HepG2 (cell line): ENCODE data around the gene GLDN. TPM values are rescaled to one million over a fixed set of nuclear protein-coding genes. Genes with fewer than 3 reads are reported as not detected.
A peak's percentile ranks its signal among the peaks of the same experiment; 100 is the strongest.

ENCODE experiments used
- ATAC-seq: fragments of 200-7000 bp; cut with Tn5 transposase; 3 replicates; pipeline ENCODE4 v1.9.1; 2020; ENCODE audit warnings: mild to moderate bottlenecking, moderate library complexity
- BruUV-seq: library from RNA; stranded (reverse); fragments of 400-500 nt; replicated peaks from 2 replicates; lab custom pipeline; 2021; lab: Mats Ljungman, UMichigan
- CTCF ChIA-PET: fragments of 300-600 bp; formaldehyde crosslinking; extraction: SDS; loops from one replicate; lab custom pipeline; 2021; ENCODE audit warnings: low total read pairs, inconsistent platforms, low intra/inter-chr PET ratio; lab: Yijun Ruan, JAX
- POLR2A ChIA-PET: fragments of 350-600 bp; sonication (Branson Sonifier 250); formaldehyde crosslinking; loops from one replicate; lab custom pipeline; 2020; ENCODE audit warnings: antibody characterized with exemption, inconsistent platforms; lab: Yijun Ruan, JAX
- DNase-seq: peaks from one replicate; pipeline ENCODE4 v3.0.0-alpha.2; 2015; ENCODE audit warnings: low spot score
- FAIRE-seq: peaks from 3 replicates; lab custom pipeline; 2011; peaks lifted over from hg19 to GRCh38; lab: Jason Lieb, UNC
- H2AFZ ChIP-seq: one replicate; pipeline ENCODE4 v1.6.1; 2011; ENCODE audit warnings: low read length, inconsistent platforms
- H3K27ac ChIP-seq: fragments of 300-600 bp; 3 replicates; pipeline ENCODE4 v1.8.0; 2011; ENCODE audit warnings: mixed run types, mild to moderate bottlenecking, mixed read lengths, low read length, inconsistent platforms; ENCODE audit not compliant: insufficient read depth; ENCODE audit errors: extremely low read length
- H3K27me3 ChIP-seq, 2 experiments: fragments of 200-600 bp in 1 of 2; 2 replicates in 1 of 2; 3 replicates in 1 of 2; pipeline versions ENCODE4 v1.6.0 to v1.8.0; 2011; ENCODE audit warnings: low read length in 2 of 2, mild to moderate bottlenecking in 2 of 2, moderate library complexity in 2 of 2, inconsistent platforms in 1 of 2; ENCODE audit not compliant: insufficient read depth in 2 of 2, control insufficient read depth in 1 of 2
- H3K36me3 ChIP-seq, 2 experiments: fragments of 200-600 bp in 1 of 2; replicated peaks in 1 of 2; 2 replicates in 1 of 2; 3 replicates in 1 of 2; pipeline versions ENCODE4 v1.5.1 to v1.8.0; 2011; ENCODE audit warnings: low read length in 2 of 2, inconsistent platforms in 1 of 2; ENCODE audit not compliant: insufficient read depth in 2 of 2, control insufficient read depth in 1 of 2
- H3K4me1 ChIP-seq: 2 replicates; pipeline ENCODE4 v1.5.1; 2012; ENCODE audit warnings: low read length, inconsistent platforms; ENCODE audit not compliant: insufficient read depth
- H3K4me2 ChIP-seq: 2 replicates; pipeline ENCODE4 v1.6.0; 2011; ENCODE audit warnings: low read depth, low read length, inconsistent platforms
- H3K4me3 ChIP-seq, 3 experiments: fragments of 200-600 bp in 1 of 3; sonication (generic), shearing (Covaris generic) in 1 of 3; replicated peaks in 1 of 3; 2 replicates each; pipeline ENCODE4 v1.5.1; 2011 to 2016; ENCODE audit warnings: low read length in 3 of 3, inconsistent platforms in 2 of 3, low read depth in 2 of 3, mild to moderate bottlenecking in 2 of 3, control low read depth in 1 of 3, mixed read lengths in 1 of 3; ENCODE audit not compliant: insufficient read depth in 1 of 3
- H3K79me2 ChIP-seq: one replicate; pipeline ENCODE4 v1.6.1; 2011; ENCODE audit warnings: low read length, inconsistent platforms; ENCODE audit not compliant: insufficient read depth
- H3K9ac ChIP-seq: 2 replicates; pipeline ENCODE4 v1.6.0; 2011; ENCODE audit warnings: mild to moderate bottlenecking, low read depth, low read length, inconsistent platforms; ENCODE audit not compliant: insufficient read depth
- H3K9me3 ChIP-seq: 2 replicates; pipeline ENCODE4 v1.5.1; 2012; ENCODE audit warnings: mild to moderate bottlenecking, low read length
- H4K20me1 ChIP-seq: 2 replicates; pipeline ENCODE4 v1.6.0; 2011; ENCODE audit warnings: inconsistent platforms, mild to moderate bottlenecking, low read length, moderate library complexity; ENCODE audit not compliant: insufficient read depth
- GTF2F1 ChIP-seq: fragments of 150-350 bp; IDR thresholded peaks from 2 replicates; pipeline ENCODE4 v1.6.1; 2014; ENCODE audit warnings: low read length
- HNF4A ChIP-seq: sonication (generic); formaldehyde crosslinking; IDR thresholded peaks from 2 replicates; pipeline ENCODE4 v1.4.0; 2020; ENCODE audit warnings: missing genetic modification reagents
- NR2F2 ChIP-seq: IDR thresholded peaks from 2 replicates; pipeline ENCODE4 v1.6.1; 2012; ENCODE audit warnings: low read depth, inconsistent platforms, borderline replicate concordance
- NR2F6 ChIP-seq, 2 experiments: IDR thresholded peaks; 2 replicates each; pipeline ENCODE4 v1.6.1; 2016; ENCODE audit warnings: antibody characterized with exemption in 1 of 2, mild to moderate bottlenecking in 1 of 2
- PHF8 ChIP-seq: sonication (generic); formaldehyde crosslinking; IDR thresholded peaks from 2 replicates; pipeline ENCODE4 v1.5.0; 2020; ENCODE audit warnings: missing genetic modification reagents
- POGZ ChIP-seq: sonication (generic); formaldehyde crosslinking; IDR thresholded peaks from 2 replicates; pipeline ENCODE4 v1.4.0; 2020; ENCODE audit warnings: mild to moderate bottlenecking, missing genetic modification reagents
- POLR2A ChIP-seq, 2 experiments: IDR thresholded peaks; 2 replicates each; pipeline ENCODE4 v1.6.1; 2011; ENCODE audit warnings: low read depth in 2 of 2, low read length in 2 of 2, mild to moderate bottlenecking in 1 of 2, moderate library complexity in 1 of 2; ENCODE audit not compliant: insufficient read depth in 1 of 2
- RARA ChIP-seq: IDR thresholded peaks from 2 replicates; pipeline ENCODE4 v1.6.1; 2016; ENCODE audit warnings: missing genetic modification reagents, missing compliant biosample characterization
- WGBS: methylation state at CpG from one replicate; pipeline ENCODE4 v1.1.6; 2017; ENCODE audit warnings: low lambda C conversion rate; 5-methylcytosine and 5-hydroxymethylcytosine counted together
- in situ Hi-C: cut with HindIII; loops from 2 replicates; pipeline ENCODE4 v1.10.0; 2017; ENCODE audit warnings: low pct_unique_long_range_greater_than_20kb; ENCODE audit not compliant: extremely low pct_ligation_motif_present
- intact Hi-C: fragments of 100-400 bp; cut with micrococcal nuclease; formaldehyde crosslinking; loops from one replicate; pipeline ENCODE4 v1.10.0; 2022; ENCODE audit not compliant: unreplicated experiment
- polyA plus RNA-seq, 8 experiments: library from polyadenylated mRNA; depleted of rRNA in 3 of 8; stranded (reverse) in 7 of 8; unstranded in 1 of 8; fragments of >200 nt; fragmentation: Illumina TruSeq in 4 of 8; extraction: Trizol in 4 of 8; gene quantifications; 2 replicates each; pipeline versions ENCODE4 v1.2.1 to v1.2.3, GENCODE V29; 2011 to 2016; ENCODE audit warnings: low read depth in 4 of 8, missing spikeins in 1 of 8, mixed read lengths in 1 of 8; ENCODE audit not compliant: insufficient read depth in 1 of 8
- total RNA-seq, 5 experiments: library from RNA; depleted of rRNA; stranded (reverse); fragments of >200 nt; fragmentation: Illumina TruSeq; extraction: Trizol; gene quantifications; 2 replicates each; pipeline ENCODE4 v1.2.3, GENCODE V29; 2016; ENCODE audit warnings: low read depth in 1 of 5
- TF ChIP-seq, protein P1 (sequence below): sonication (generic); formaldehyde crosslinking; IDR thresholded peaks from 2 replicates; pipeline ENCODE4 v1.8.0; 2023; ENCODE audit warnings: mild to moderate bottlenecking, missing genetic modification reagents
- TF ChIP-seq, protein P2 (sequence below): sonication (generic); formaldehyde crosslinking; IDR thresholded peaks from 2 replicates; pipeline ENCODE4 v1.5.0; 2020; ENCODE audit warnings: missing genetic modification reagents
- TF ChIP-seq, protein P3 (sequence below): sonication (generic); formaldehyde crosslinking; IDR thresholded peaks from 2 replicates; pipeline ENCODE4 v1.4.0; 2020; ENCODE audit warnings: mild to moderate bottlenecking, missing genetic modification reagents, borderline replicate concordance
- TF ChIP-seq, protein P4 (sequence below): IDR thresholded peaks from 2 replicates; pipeline ENCODE4 v1.6.1; 2012; ENCODE audit warnings: inconsistent platforms
- TF ChIP-seq, protein P5 (sequence below): conservative IDR thresholded peaks from 2 replicates; pipeline ENCODE4 v1.6.1; 2018; ENCODE audit warnings: missing genetic modification reagents
- TF ChIP-seq, protein P6 (sequence below): IDR thresholded peaks from 2 replicates; pipeline ENCODE4 v1.4.0; 2020; ENCODE audit warnings: mild to moderate bottlenecking, missing genetic modification reagents

The GLDN gene
- total and polyA plus RNA-seq, 2 of the 13 experiments (the other 11 are each of a cell fraction or from before 2014, with no cell fraction given): 0.86 to 1.0 TPM

DNA sequence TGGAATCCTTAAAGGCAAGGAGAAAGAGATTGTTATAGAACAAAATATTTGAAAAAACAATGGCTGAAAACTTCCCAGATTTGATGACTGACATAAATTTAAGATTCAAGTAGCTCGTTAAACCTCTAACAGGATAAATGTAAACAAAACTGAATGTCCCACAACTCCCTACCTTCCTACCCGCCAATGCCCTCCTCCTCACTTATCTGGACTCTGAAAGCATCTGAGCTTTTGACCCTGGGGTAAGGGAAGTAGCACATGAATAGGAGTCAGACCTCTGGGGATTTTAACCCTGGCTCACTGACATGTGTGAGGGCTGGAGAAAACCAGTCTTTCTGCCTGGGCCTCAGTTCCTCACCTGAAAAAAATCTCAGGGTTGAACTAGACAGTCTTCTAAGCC, 29.9 kb upstream of the GLDN start:
- ATAC-seq (peak; percentile 17; the same call in 2 of the 3 replicates), FAIRE-seq (peak; percentile 63), DNase-seq (peak; percentile 76)
- Histone ChIP-seq H3K9ac (peak overlapping the region; percentile 68), H3K27ac (peak overlapping the region; percentile 91), H3K27me3 (no peaks in the 10 kb centered on the region), H3K9me3 (no peaks in the 10 kb centered on the region), H3K4me2 (peak overlapping the region; percentile 76), H3K36me3 (peaks cover 0 to 4% of the 10 kb centered on the region in 2 experiments; a peak in 2 of 5 replicates), H3K4me3 (peak overlapping the region in 2 of 3 experiments; percentile 14 to 50; a peak in 1 of 6 replicates), H3K4me1 (peaks cover 77% of the 10 kb centered on the region), H4K20me1 (no peaks in the 10 kb centered on the region), H2AFZ (no peak overlapping the region), H3K79me2 (peaks cover 4% of the 10 kb centered on the region)
- BruUV-seq: no TSS peak
- POLR2A ChIA-PET: interaction anchor here (3.1 kb wide), 1 partner anchor 13 kb away, joined by 19 read pairs; no protein-coding TSS in a partner anchor
- WGBS: 3% methylated on average over 2 of the region's 2 CpGs
- intact Hi-C loops: loop anchor here (1.0 kb wide), 1 partner anchor 12 kb away; no protein-coding TSS in a partner anchor
- in situ Hi-C loops: no loop called here
- CTCF ChIA-PET: interaction anchor here (1.4 kb wide), 1 partner anchor 70 kb away, joined by 3 read pairs; no protein-coding TSS in a partner anchor
- 0 out of 2 replicates have a peak, but pooled peaks have one; percentile 14 for TF ChIP-seq NR2F2
- TF ChIP-seq, protein P1, sequence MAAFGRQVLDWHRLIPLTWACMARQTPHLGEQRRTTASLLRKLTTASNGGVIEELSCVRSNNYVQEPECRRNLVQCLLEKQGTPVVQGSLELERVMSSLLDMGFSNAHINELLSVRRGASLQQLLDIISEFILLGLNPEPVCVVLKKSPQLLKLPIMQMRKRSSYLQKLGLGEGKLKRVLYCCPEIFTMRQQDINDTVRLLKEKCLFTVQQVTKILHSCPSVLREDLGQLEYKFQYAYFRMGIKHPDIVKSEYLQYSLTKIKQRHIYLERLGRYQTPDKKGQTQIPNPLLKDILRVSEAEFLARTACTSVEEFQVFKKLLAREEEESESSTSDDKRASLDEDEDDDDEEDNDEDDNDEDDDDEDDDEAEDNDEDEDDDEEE: no peak
- no peak for TF ChIP-seq PHF8 (CRISPR knock-in tag)
- TF ChIP-seq POGZ (CRISPR knock-in tag): peak; percentile 8; the same call in 1 of the 2 replicates
- TF ChIP-seq, protein P2, sequence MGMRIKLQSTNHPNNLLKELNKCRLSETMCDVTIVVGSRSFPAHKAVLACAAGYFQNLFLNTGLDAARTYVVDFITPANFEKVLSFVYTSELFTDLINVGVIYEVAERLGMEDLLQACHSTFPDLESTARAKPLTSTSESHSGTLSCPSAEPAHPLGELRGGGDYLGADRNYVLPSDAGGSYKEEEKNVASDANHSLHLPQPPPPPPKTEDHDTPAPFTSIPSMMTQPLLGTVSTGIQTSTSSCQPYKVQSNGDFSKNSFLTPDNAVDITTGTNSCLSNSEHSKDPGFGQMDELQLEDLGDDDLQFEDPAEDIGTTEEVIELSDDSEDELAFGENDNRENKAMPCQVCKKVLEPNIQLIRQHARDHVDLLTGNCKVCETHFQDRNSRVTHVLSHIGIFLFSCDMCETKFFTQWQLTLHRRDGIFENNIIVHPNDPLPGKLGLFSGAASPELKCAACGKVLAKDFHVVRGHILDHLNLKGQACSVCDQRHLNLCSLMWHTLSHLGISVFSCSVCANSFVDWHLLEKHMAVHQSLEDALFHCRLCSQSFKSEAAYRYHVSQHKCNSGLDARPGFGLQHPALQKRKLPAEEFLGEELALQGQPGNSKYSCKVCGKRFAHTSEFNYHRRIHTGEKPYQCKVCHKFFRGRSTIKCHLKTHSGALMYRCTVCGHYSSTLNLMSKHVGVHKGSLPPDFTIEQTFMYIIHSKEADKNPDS (CRISPR knock-in tag): no peak
- TF ChIP-seq, protein P3, sequence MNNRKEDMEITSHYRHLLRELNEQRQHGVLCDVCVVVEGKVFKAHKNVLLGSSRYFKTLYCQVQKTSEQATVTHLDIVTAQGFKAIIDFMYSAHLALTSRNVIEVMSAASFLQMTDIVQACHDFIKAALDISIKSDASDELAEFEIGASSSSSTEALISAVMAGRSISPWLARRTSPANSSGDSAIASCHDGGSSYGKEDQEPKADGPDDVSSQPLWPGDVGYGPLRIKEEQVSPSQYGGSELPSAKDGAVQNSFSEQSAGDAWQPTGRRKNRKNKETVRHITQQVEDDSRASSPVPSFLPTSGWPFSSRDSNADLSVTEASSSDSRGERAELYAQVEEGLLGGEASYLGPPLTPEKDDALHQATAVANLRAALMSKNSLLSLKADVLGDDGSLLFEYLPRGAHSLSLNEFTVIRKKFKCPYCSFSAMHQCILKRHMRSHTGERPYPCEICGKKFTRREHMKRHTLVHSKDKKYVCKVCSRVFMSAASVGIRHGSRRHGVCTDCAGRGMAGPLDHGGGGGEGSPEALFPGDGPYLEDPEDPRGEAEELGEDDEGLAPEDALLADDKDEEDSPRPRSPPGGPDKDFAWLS (CRISPR knock-in tag): no peak
- TF ChIP-seq, protein P4, sequence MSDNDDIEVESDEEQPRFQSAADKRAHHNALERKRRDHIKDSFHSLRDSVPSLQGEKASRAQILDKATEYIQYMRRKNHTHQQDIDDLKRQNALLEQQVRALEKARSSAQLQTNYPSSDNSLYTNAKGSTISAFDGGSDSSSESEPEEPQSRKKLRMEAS: peak; percentile 38; the same call in 1 of the 2 replicates
- TF ChIP-seq HNF4A: peak; percentile 75
- TF ChIP-seq RARA: peak; percentile 72; the same call in 1 of the 2 replicates
- peak; percentile 39; the same call in 1 of the 2 replicates for TF ChIP-seq NR2F6 (IDR thresholded peaks at IDR 0.05)
- 0 out of 2 replicates have a peak, but pooled peaks have one; percentile 46 for TF ChIP-seq NR2F6 (CRISPR knock-in tag; IDR thresholded peaks at IDR 0.05)
- TF ChIP-seq, protein P5, sequence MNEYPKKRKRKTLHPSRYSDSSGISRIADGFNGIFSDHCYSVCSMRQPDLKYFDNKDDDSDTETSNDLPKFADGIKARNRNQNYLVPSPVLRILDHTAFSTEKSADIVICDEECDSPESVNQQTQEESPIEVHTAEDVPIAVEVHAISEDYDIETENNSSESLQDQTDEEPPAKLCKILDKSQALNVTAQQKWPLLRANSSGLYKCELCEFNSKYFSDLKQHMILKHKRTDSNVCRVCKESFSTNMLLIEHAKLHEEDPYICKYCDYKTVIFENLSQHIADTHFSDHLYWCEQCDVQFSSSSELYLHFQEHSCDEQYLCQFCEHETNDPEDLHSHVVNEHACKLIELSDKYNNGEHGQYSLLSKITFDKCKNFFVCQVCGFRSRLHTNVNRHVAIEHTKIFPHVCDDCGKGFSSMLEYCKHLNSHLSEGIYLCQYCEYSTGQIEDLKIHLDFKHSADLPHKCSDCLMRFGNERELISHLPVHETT (CRISPR knock-in tag): no peak
- TF ChIP-seq POLR2A (IDR thresholded peaks at IDR 0.05; ENCODE audit: insufficient read depth in 1 of 2, low read depth in 2 of 2, low read length in 2 of 2): peak in 1 of 2 experiments; percentile 32; a peak in 1 of 4 replicates
- no peak for TF ChIP-seq GTF2F1
- TF ChIP-seq, protein P6, sequence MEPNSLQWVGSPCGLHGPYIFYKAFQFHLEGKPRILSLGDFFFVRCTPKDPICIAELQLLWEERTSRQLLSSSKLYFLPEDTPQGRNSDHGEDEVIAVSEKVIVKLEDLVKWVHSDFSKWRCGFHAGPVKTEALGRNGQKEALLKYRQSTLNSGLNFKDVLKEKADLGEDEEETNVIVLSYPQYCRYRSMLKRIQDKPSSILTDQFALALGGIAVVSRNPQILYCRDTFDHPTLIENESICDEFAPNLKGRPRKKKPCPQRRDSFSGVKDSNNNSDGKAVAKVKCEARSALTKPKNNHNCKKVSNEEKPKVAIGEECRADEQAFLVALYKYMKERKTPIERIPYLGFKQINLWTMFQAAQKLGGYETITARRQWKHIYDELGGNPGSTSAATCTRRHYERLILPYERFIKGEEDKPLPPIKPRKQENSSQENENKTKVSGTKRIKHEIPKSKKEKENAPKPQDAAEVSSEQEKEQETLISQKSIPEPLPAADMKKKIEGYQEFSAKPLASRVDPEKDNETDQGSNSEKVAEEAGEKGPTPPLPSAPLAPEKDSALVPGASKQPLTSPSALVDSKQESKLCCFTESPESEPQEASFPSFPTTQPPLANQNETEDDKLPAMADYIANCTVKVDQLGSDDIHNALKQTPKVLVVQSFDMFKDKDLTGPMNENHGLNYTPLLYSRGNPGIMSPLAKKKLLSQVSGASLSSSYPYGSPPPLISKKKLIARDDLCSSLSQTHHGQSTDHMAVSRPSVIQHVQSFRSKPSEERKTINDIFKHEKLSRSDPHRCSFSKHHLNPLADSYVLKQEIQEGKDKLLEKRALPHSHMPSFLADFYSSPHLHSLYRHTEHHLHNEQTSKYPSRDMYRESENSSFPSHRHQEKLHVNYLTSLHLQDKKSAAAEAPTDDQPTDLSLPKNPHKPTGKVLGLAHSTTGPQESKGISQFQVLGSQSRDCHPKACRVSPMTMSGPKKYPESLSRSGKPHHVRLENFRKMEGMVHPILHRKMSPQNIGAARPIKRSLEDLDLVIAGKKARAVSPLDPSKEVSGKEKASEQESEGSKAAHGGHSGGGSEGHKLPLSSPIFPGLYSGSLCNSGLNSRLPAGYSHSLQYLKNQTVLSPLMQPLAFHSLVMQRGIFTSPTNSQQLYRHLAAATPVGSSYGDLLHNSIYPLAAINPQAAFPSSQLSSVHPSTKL (CRISPR knock-in tag): peak; percentile 34; the same call in 1 of the 2 replicates
